HS-5 (cell line): ENCODE results near the gene UTS2B.
A peak's percentile ranks its signal among the peaks of the same experiment; 100 is the strongest.

ENCODE experiments used
- DNase-seq: peaks from one replicate; pipeline ENCODE4 v3.0.0-alpha.2; 2012; ENCODE audit warnings: low read depth

UTS2B gene

GRCh38 chr3:191329654-191330529 lies at the start of gene UTS2B:
UTS2B (minus strand) TSS chr3:191330526; CDS start chr3:191282189, 48,337 bp downstream.
- peak; percentile 24 for DNase-seq

- DNase-seq = no peak
Observed at GRCh38 chr3:191380001-191380400, 49.7 kb upstream of the UTS2B start.

GRCh38 chr3:191379446-191379845 lies 49.1 kb upstream of the UTS2B start:
- DNase-seq = no peak

GRCh38 chr3:191378142-191378812 lies 48.0 kb upstream of the UTS2B start:
- no peak for DNase-seq

- DNase-seq = peak; percentile 56
Observed at GRCh38 chr3:191376516-191377141, 46.3 kb upstream of the UTS2B start.

- no peak for DNase-seq
Observed at GRCh38 chr3:191373327-191373726, 43.0 kb upstream of the UTS2B start.

- DNase-seq = no peak
Observed at GRCh38 chr3:191372122-191372521, 41.8 kb upstream of the UTS2B start.

- DNase-seq = no peak
Observed at GRCh38 chr3:191369616-191370010, 39.3 kb upstream of the UTS2B start.

GRCh38 chr3:191368755-191369615 lies 38.7 kb upstream of the UTS2B start:
- DNase-seq = no peak

GRCh38 chr3:191366675-191367074 lies 36.3 kb upstream of the UTS2B start:
- DNase-seq = no peak

- no peak for DNase-seq
Observed at GRCh38 chr3:191363221-191363620, 32.9 kb upstream of the UTS2B start.

- DNase-seq = no peak
Observed at GRCh38 chr3:191362524-191363090, 32.3 kb upstream of the UTS2B start.

- no peak for DNase-seq
Observed at GRCh38 chr3:191362037-191362436, 31.7 kb upstream of the UTS2B start.

GRCh38 chr3:191361456-191361855 lies 31.1 kb upstream of the UTS2B start:
- no peak for DNase-seq

- no peak for DNase-seq
Observed at GRCh38 chr3:191360620-191361019, 30.3 kb upstream of the UTS2B start.

- DNase-seq = no peak
Observed at GRCh38 chr3:191358929-191359328, 28.6 kb upstream of the UTS2B start.

GRCh38 chr3:191357909-191358308 lies 27.6 kb upstream of the UTS2B start:
- DNase-seq = no peak

- peak; percentile 31 for DNase-seq
Observed at GRCh38 chr3:191356631-191357439, 26.5 kb upstream of the UTS2B start.

GRCh38 chr3:191355406-191355805 lies 25.1 kb upstream of the UTS2B start:
- no peak for DNase-seq

- DNase-seq = no peak
Observed at GRCh38 chr3:191353022-191353777, 22.9 kb upstream of the UTS2B start.
